Adrenal gland (tissue), 12 donors: ENCODE data around the gene COG7. TPM values are rescaled to one million over a fixed set of nuclear protein-coding genes. Genes with fewer than 3 reads are reported as not detected.

Experiments
- DNase-seq, 7 donors: peaks; one replicate each; pipeline ENCODE4 v3.0.0-alpha.2; 2019 to 2020
- H3K27ac ChIP-seq, 5 donors: fragments of 200-600 bp; sonication (generic) in 4 of 5; 1 replicate in 3 of 5; 2 replicates in 2 of 5; pipeline versions ENCODE4 v1.5.1 to v1.8.0; 2016 to 2020; ENCODE audit warnings: mild to moderate bottlenecking in 1 of 5
- H3K27me3 ChIP-seq: fragments of 200-600 bp; 2 replicates; pipeline ENCODE4 v1.8.0; 2021
- H3K36me3 ChIP-seq, 2 donors: fragments of 200-600 bp; replicated peaks in 1 of 2; 1 replicate in 1 of 2; 2 replicates in 1 of 2; pipeline versions ENCODE4 v1.5.1 to v1.8.0; 2018 to 2022
- H3K4me1 ChIP-seq, 2 donors: fragments of 200-600 bp; replicated peaks in 1 of 2; 1 replicate in 1 of 2; 2 replicates in 1 of 2; pipeline versions ENCODE4 v1.5.1 to v1.8.0; 2018 to 2021
- H3K4me3 ChIP-seq, 4 donors: fragments of 200-600 bp; sonication (generic) in 3 of 4; one replicate each; pipeline ENCODE4 v1.5.1; 2016 to 2018
- H3K9me3 ChIP-seq, 3 donors: fragments of 200-600 bp; sonication (generic) in 1 of 3; replicated peaks in 1 of 3; 1 replicate in 2 of 3; 2 replicates in 1 of 3; pipeline versions ENCODE4 v1.5.1 to v1.8.0; 2016 to 2021
- CTCF ChIP-seq, 6 experiments: fragments of 450-650 bp in 4 of 6; fragments of 200-600 bp in 2 of 6; sonication (generic) in 1 of 6; IDR thresholded peaks; 1 replicate in 5 of 6; 2 replicates in 1 of 6; pipeline versions ENCODE4 v1.5.1 to v1.8.0; 2016 to 2021; ENCODE audit warnings: antibody characterized with exemption in 6 of 6, mild to moderate bottlenecking in 2 of 6, moderate library complexity in 1 of 6
- POLR2A ChIP-seq, 2 donors: fragments of 450-650 bp; IDR thresholded peaks; one replicate each; pipeline ENCODE4 v1.6.1; 2017; ENCODE audit warnings: antibody characterized with exemption in 2 of 2, mild to moderate bottlenecking in 2 of 2, moderate library complexity in 1 of 2
- WGBS, 4 donors: extraction: QIAGEN DNeasy Blood & Tissue Kit in 2 of 4; methylation state at CpG; one replicate each; pipeline versions ENCODE4 v1.1.5 to v1.1.7; 2013 to 2017; 5-methylcytosine and 5-hydroxymethylcytosine counted together
- intact Hi-C, 2 donors: fragments of 100-400 bp; cut with DNase I; formaldehyde crosslinking; loops; one replicate each; pipeline versions ENCODE4 v1.14.1 to v1.15.0; 2022 to 2023
- polyA plus RNA-seq, 3 donors: library from polyadenylated mRNA; stranded (reverse); fragments of 200-250 nt in 2 of 3; fragments of 350-450 nt in 1 of 3; fragmentation: Illumina TruSeq in 1 of 3; extraction: RNeasy Lipid Tissue Mini Kit (QIAGEN cat#74804) in 1 of 3; gene quantifications; one replicate each; pipeline ENCODE4 v1.2.3, GENCODE V29; 2013 to 2014
- total RNA-seq, 9 donors: library from RNA; depleted of rRNA in 4 of 9; stranded (reverse); fragments of >200 nt in 4 of 9; fragments of 120-200 nt in 1 of 9; fragmentation: NEBNext Ultra II Directional in 1 of 9; extraction: Animal tissue kit (Norgen Biotek cat#: 25700) in 1 of 9; gene quantifications; one replicate each; pipeline versions ENCODE4 v1.1.0 to v1.2.4, GENCODE V29; 2013 to 2023
- donor health status: healthy with polysubstance abuse.
- donor health status: Bipolar disorder and iron deficiency.
- donor health status: DM: yes; HTN: yes; CAD: no.
- donor health status: DM: no; HTN: no; CAD: no.
- donor health status: DM: no; HTN: no; CAD: no.
- donor health status: DM: yes; HTN: yes; CAD: no.

The COG7 gene
- total and polyA plus RNA-seq, 12 donors: 10.7 to 50.1 (median 21.4) TPM

GRCh38 chr16:23500862-23501225, 47.9 kb upstream of the COG7 start:
- H3K36me3 ChIP-seq: peaks cover 0 to 3% of the 10 kb centered on the region in 2 donors
- TF ChIP-seq POLR2A (IDR thresholded peaks at IDR 0.05) (no peak), CTCF (IDR thresholded peaks at IDR 0.05) (no peak)
- H3K9me3 ChIP-seq: no peaks in the 10 kb centered on the region
- peak overlapping the region in 3 of 5 donors; percentile 58 to 82 (median 71) for H3K27ac ChIP-seq
- intact Hi-C loops: loop anchor here in 1 of 2 donors (10.0 kb wide), 1 partner anchor 54 kb away; the partner anchor contains the start of genes EARS2 and UBFD1
- no peak for DNase-seq
- no peak overlapping the region for H3K4me3 ChIP-seq
- no peaks in the 10 kb centered on the region for H3K27me3 ChIP-seq
- H3K4me1 ChIP-seq: peaks cover 69 to 90% of the 10 kb centered on the region in 2 donors
- 34 to 44% (median 38%) methylated on average over 4 of the region's 4 CpGs for WGBS, 4 donors

- Histone ChIP-seq H3K27me3 (no peaks in the 10 kb centered on the region), H3K36me3 (peaks cover 0 to 8% of the 10 kb centered on the region in 2 donors), H3K4me3 (no peak overlapping the region), H3K27ac (peak overlapping the region in 3 of 5 donors; percentile 71 to 88 (median 82)), H3K9me3 (no peaks in the 10 kb centered on the region), H3K4me1 (peaks cover 67 to 85% of the 10 kb centered on the region in 2 donors)
- 91 to 94% (median 92%) methylated on average over 17 to 20 of the region's 20 CpGs for WGBS, 4 donors
- intact Hi-C loops: loop anchor here in 1 of 2 donors (10.0 kb wide), 1 partner anchor 54 kb away; the partner anchor contains the start of genes EARS2 and UBFD1
- no peak for DNase-seq
- TF ChIP-seq CTCF (IDR thresholded peaks at IDR 0.05) (no peak), POLR2A (IDR thresholded peaks at IDR 0.05) (no peak)
Measured at GRCh38 chr16:23500212-23500861, 47.3 kb upstream of the COG7 start.

GRCh38 chr16:23499801-23500200, 46.8 kb upstream of the COG7 start:
- Histone ChIP-seq H3K27ac (peak overlapping the region in 3 of 5 donors; percentile 71 to 88 (median 82)), H3K4me3 (no peak overlapping the region), H3K36me3 (peaks cover 0 to 13% of the 10 kb centered on the region in 2 donors), H3K27me3 (no peaks in the 10 kb centered on the region), H3K4me1 (peaks cover 62 to 79% of the 10 kb centered on the region in 2 donors), H3K9me3 (no peaks in the 10 kb centered on the region)
- DNase-seq: no peak
- TF ChIP-seq POLR2A (IDR thresholded peaks at IDR 0.05) (no peak), CTCF (IDR thresholded peaks at IDR 0.05) (no peak)
- WGBS, 4 donors: 68 to 75% (median 71%) methylated on average over 6 to 7 of the region's 7 CpGs
- intact Hi-C loops: loop anchor here in 1 of 2 donors (10.0 kb wide), 1 partner anchor 55 kb away; the partner anchor contains the start of genes EARS2 and UBFD1

DNA sequence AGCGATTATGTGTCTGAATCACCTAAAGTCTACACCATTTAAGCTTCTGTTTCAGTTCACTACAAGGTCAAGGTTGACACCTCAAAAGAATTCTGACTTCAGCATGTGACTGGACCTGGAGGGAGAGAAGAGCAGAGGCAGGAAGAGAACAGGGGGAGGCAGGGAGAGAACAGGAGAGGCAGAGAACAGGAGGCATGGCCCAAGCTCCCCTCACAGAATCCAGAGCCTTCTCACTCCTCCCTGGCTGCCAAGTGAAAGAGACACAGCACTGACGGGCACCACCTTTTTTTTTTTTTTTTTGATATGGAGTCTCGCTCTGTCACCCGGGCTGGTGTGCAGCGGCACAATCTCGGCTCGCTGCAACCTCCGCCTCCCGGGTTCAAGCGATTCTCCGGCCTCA, 45.9 kb upstream of the COG7 start:
- Histone ChIP-seq H3K27ac (peak overlapping the region in 3 of 5 donors; percentile 71 to 88 (median 82)), H3K9me3 (no peaks in the 10 kb centered on the region), H3K4me3 (no peak overlapping the region), H3K4me1 (peaks cover 56 to 70% of the 10 kb centered on the region in 2 donors), H3K36me3 (peaks cover 0 to 23% of the 10 kb centered on the region in 2 donors), H3K27me3 (no peaks in the 10 kb centered on the region)
- TF ChIP-seq CTCF (IDR thresholded peaks at IDR 0.05): no peak
- no peak for TF ChIP-seq POLR2A (IDR thresholded peaks at IDR 0.05)
- DNase-seq: peak in 3 of 7 donors; percentile 31 to 36 (median 36)
- intact Hi-C loops: no loop called here
- WGBS, 4 donors: 62 to 69% (median 68%) methylated on average over 9 to 11 of the region's 11 CpGs
